Adrenal gland (tissue), 12 donors: ENCODE measurements around the gene GSTA5. TPM values are rescaled to one million over a fixed set of nuclear protein-coding genes. Genes with fewer than 3 reads are reported as not detected.
A peak's percentile ranks its signal among the peaks of the same experiment; 100 is the strongest.
"Not testable (repeated sequence)": the region's sequence is repeated elsewhere in the genome, so short reads cannot be mapped to it uniquely, and the experiment has no call there.

Experiments used
- DNase-seq, 7 donors: peaks; one replicate each; pipeline ENCODE4 v3.0.0-alpha.2; 2019 to 2020
- H3K27ac ChIP-seq, 5 donors: fragments of 200-600 bp; sonication (generic) in 4 of 5; 1 replicate in 3 of 5; 2 replicates in 2 of 5; pipeline versions ENCODE4 v1.5.1 to v1.8.0; 2016 to 2020; ENCODE audit warnings: mild to moderate bottlenecking in 1 of 5
- H3K27me3 ChIP-seq: fragments of 200-600 bp; 2 replicates; pipeline ENCODE4 v1.8.0; 2021
- H3K36me3 ChIP-seq, 2 donors: fragments of 200-600 bp; replicated peaks in 1 of 2; 1 replicate in 1 of 2; 2 replicates in 1 of 2; pipeline versions ENCODE4 v1.5.1 to v1.8.0; 2018 to 2022
- H3K4me1 ChIP-seq, 2 donors: fragments of 200-600 bp; replicated peaks in 1 of 2; 1 replicate in 1 of 2; 2 replicates in 1 of 2; pipeline versions ENCODE4 v1.5.1 to v1.8.0; 2018 to 2021
- H3K4me3 ChIP-seq, 4 donors: fragments of 200-600 bp; sonication (generic) in 3 of 4; one replicate each; pipeline ENCODE4 v1.5.1; 2016 to 2018
- H3K9me3 ChIP-seq, 3 donors: fragments of 200-600 bp; sonication (generic) in 1 of 3; replicated peaks in 1 of 3; 1 replicate in 2 of 3; 2 replicates in 1 of 3; pipeline versions ENCODE4 v1.5.1 to v1.8.0; 2016 to 2021
- CTCF ChIP-seq, 6 experiments: fragments of 450-650 bp in 4 of 6; fragments of 200-600 bp in 2 of 6; sonication (generic) in 1 of 6; IDR thresholded peaks; 1 replicate in 5 of 6; 2 replicates in 1 of 6; pipeline versions ENCODE4 v1.5.1 to v1.8.0; 2016 to 2021; ENCODE audit warnings: antibody characterized with exemption in 6 of 6, mild to moderate bottlenecking in 2 of 6, moderate library complexity in 1 of 6
- POLR2A ChIP-seq, 2 donors: fragments of 450-650 bp; IDR thresholded peaks; one replicate each; pipeline ENCODE4 v1.6.1; 2017; ENCODE audit warnings: antibody characterized with exemption in 2 of 2, mild to moderate bottlenecking in 2 of 2, moderate library complexity in 1 of 2
- WGBS, 4 donors: extraction: QIAGEN DNeasy Blood & Tissue Kit in 2 of 4; methylation state at CpG; one replicate each; pipeline versions ENCODE4 v1.1.5 to v1.1.7; 2013 to 2017; 5-methylcytosine and 5-hydroxymethylcytosine counted together
- intact Hi-C, 2 donors: fragments of 100-400 bp; cut with DNase I; formaldehyde crosslinking; loops; one replicate each; pipeline versions ENCODE4 v1.14.1 to v1.15.0; 2022 to 2023
- polyA plus RNA-seq, 3 donors: library from polyadenylated mRNA; stranded (reverse); fragments of 200-250 nt in 2 of 3; fragments of 350-450 nt in 1 of 3; fragmentation: Illumina TruSeq in 1 of 3; extraction: RNeasy Lipid Tissue Mini Kit (QIAGEN cat#74804) in 1 of 3; gene quantifications; one replicate each; pipeline ENCODE4 v1.2.3, GENCODE V29; 2013 to 2014
- total RNA-seq, 9 donors: library from RNA; depleted of rRNA in 4 of 9; stranded (reverse); fragments of >200 nt in 4 of 9; fragments of 120-200 nt in 1 of 9; fragmentation: NEBNext Ultra II Directional in 1 of 9; extraction: Animal tissue kit (Norgen Biotek cat#: 25700) in 1 of 9; gene quantifications; one replicate each; pipeline versions ENCODE4 v1.1.0 to v1.2.4, GENCODE V29; 2013 to 2023
- donor health status: healthy with polysubstance abuse.
- donor health status: Bipolar disorder and iron deficiency.
- donor health status: DM: yes; HTN: yes; CAD: no.
- donor health status: DM: no; HTN: no; CAD: no.
- donor health status: DM: no; HTN: no; CAD: no.
- donor health status: DM: yes; HTN: yes; CAD: no.

The GSTA5 gene
- total and polyA plus RNA-seq, 12 donors: not detected

DNA sequence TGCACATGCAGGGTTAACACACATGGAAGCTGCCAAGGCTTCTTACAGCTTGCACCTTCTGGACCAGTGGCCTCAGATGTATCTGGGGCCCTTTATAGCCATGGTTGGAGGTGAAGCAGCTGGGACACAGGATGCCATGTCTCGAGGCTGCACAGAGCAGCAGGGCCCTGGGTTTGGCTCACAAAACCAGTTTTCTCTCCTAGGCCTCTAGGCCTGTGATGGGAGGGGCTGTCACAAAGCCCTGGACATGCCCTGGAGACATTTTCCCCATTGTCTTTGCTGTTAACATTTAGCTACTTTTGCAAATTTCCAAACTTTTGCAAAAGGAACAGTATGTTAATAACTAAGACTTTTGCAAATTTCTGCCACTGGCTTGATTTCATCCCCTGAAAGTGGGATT is 18.8 kb downstream of the GSTA5 start:
- intact Hi-C loops: no loop called here
- WGBS, 4 donors: 90 to 100% (median 92%) methylated on average over 1 of the region's 1 CpG; no CpG with 5 or more reads in 1 of the 4 donors
- Histone ChIP-seq H3K36me3 (no peaks in the 10 kb centered on the region), H3K4me1 (peaks cover 0 to 6% of the 10 kb centered on the region in 2 donors), H3K4me3 (no peak overlapping the region), H3K27ac (no peak overlapping the region), H3K9me3 (no peaks in the 10 kb centered on the region), H3K27me3 (no peaks in the 10 kb centered on the region)
- DNase-seq: no peak
- TF ChIP-seq CTCF (IDR thresholded peaks at IDR 0.05): no peak

DNA sequence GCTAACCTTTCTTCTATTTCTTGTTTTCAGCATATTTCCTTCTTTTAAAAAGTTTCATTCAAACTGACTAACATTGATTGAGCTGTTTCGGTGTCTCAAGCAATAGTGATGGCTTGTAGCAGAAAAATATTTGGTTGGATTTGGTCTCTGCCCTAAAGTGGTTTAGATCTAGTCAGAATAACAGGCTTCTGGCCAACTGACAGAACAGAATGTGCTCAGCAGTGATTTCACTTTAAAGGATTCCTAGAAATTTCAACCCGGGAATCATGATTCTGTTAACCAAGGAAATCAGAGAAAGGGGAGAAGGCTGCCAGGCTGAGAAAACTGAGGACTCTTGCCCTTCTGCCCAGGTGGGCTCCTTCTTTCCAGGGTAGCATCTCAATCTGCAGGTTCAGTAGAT is 20.4 kb downstream of the GSTA5 start:
- Histone ChIP-seq H3K27me3 (no peaks in the 10 kb centered on the region), H3K27ac (no peak overlapping the region), H3K36me3 (no peaks in the 10 kb centered on the region), H3K4me3 (no peak overlapping the region), H3K4me1 (no peaks in the 10 kb centered on the region), H3K9me3 (no peaks in the 10 kb centered on the region)
- 67 to 81% (median 73%) methylated on average over 2 of the region's 2 CpGs for WGBS, 4 donors
- DNase-seq: no peak
- TF ChIP-seq CTCF (IDR thresholded peaks at IDR 0.05) (no peak), POLR2A (IDR thresholded peaks at IDR 0.05) (no peak)
- intact Hi-C loops: no loop called here

DNA sequence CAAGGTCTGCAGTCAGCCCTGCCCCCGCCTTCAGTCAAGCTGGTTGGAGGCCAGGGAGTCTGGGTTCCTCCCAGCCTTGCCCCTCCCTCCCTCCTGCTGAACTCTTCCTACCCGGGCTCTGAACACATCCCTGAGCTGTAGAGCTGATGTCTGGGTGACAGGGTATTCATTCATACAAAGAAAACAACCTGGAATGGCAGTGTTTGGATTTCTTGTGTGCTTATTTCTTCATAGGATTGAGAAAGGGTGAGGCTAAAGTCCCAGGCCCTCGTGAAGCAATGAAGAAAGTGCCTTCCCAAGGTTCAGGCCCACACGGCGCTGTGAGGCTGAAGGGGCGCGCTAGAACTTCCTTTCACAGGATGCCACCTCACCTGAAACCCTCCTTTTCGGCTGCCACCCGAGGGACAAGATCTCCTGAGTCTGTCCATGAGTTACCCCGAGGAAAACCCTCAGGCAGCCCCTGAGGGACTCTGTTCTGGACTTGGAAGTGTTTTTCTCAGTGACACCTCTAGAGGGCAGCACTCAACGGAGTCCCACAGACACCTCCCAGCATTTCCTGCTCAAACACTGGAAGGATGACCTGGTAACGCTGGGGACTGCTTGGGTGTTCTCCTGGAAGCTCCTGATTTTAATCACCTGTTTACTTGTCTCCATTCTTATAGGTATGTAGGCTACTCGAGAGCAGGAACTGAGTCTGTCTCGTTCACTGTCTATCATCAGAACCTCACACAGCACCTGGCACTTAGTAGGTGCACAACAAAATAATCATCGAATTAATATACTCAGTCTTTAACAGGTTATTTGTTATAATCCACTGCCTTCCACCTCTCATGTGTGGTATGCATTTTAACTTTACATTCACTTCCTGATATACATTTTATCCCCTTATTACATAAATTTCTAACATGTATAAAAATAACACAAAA is 25.2 kb downstream of the GSTA5 start:
- no peaks in the 10 kb centered on the region for H3K27me3 ChIP-seq
- H3K27ac ChIP-seq: no peak overlapping the region
- no peaks in the 10 kb centered on the region for H3K9me3 ChIP-seq
- TF ChIP-seq POLR2A (IDR thresholded peaks at IDR 0.05) (no peak), CTCF (IDR thresholded peaks at IDR 0.05) (peak; percentile 46 to 67 (median 60))
- intact Hi-C loops: no loop called here
- WGBS, 4 donors: 40 to 48% (median 43%) methylated on average over 14 to 15 of the region's 15 CpGs
- H3K36me3 ChIP-seq: no peaks in the 10 kb centered on the region
- DNase-seq: peak; percentile 61 to 77 (median 67)
- no peaks in the 10 kb centered on the region for H3K4me1 ChIP-seq
- H3K4me3 ChIP-seq: no peak overlapping the region

GRCh38 chr6:52814545-52814944 is 26.1 kb downstream of the GSTA5 start:
- 64 to 77% (median 65%) methylated on average over 3 of the region's 3 CpGs for WGBS, 4 donors
- H3K27me3 ChIP-seq: not testable (repeated sequence)

GRCh38 chr6:52809777-52810176 is 30.8 kb downstream of the GSTA5 start:
- intact Hi-C loops, DNase-seq, H3K4me1 ChIP-seq, H3K4me3 ChIP-seq, H3K27me3 ChIP-seq, H3K27ac ChIP-seq, H3K36me3 ChIP-seq, H3K9me3 ChIP-seq: not testable (repeated sequence)
- WGBS, 4 donors: 82 to 90% (median 87%) methylated on average over 4 of the region's 4 CpGs

More at GRCh38 chr6:52814545-52814944, 26.1 kb downstream of the GSTA5 start:
- H3K4me1 ChIP-seq, intact Hi-C loops, H3K4me3 ChIP-seq, H3K27ac ChIP-seq, DNase-seq, H3K36me3 ChIP-seq, H3K9me3 ChIP-seq: not testable (repeated sequence)
